Activated naive CD4-positive, alpha-beta T cell treated with anti-CD3 and anti-CD28 coated beads, Interleukin-2, amount 50 U/mL, for 72 hours (primary cell): Measurements from ENCODE around the gene NDST4. TPM values are rescaled to one million over a fixed set of nuclear protein-coding genes. Genes with fewer than 3 reads are reported as not detected.

Experiments used
- ATAC-seq, 2 donors: fragments of 150-1000 bp; cut with Tn5 transposase; 2 replicates each; pipeline ENCODE4 v1.10.0; 2021; ENCODE audit warnings: mild to moderate bottlenecking in 2 of 2, moderate library complexity in 2 of 2
- DNase-seq, 2 donors: peaks; one replicate each; pipeline ENCODE4 v3.0.0; 2021 to 2022; ENCODE audit warnings: low spot score in 2 of 2
- H3K27ac Mint-ChIP-seq, 2 donors: one replicate each; pipeline ENCODE4 v1.8.0; 2022; ENCODE audit warnings: mild to moderate bottlenecking in 2 of 2, mixed read lengths in 2 of 2
- H3K36me3 Mint-ChIP-seq, 2 donors: one replicate each; pipeline ENCODE4 v1.8.0; 2022; ENCODE audit warnings: mixed read lengths in 2 of 2
- H3K9me3 Mint-ChIP-seq, 2 donors: one replicate each; pipeline ENCODE4 v1.8.0; 2022; ENCODE audit warnings: mixed read lengths in 2 of 2
- total RNA-seq, 2 donors: library from RNA; stranded (reverse); gene quantifications; one replicate each; pipeline ENCODE4 v1.2.3, GENCODE V29; 2022

The NDST4 gene
- total RNA-seq, 2 donors from 2014 or later, result not detected

- H3K36me3 Mint-ChIP-seq, result no peaks in the 10 kb centered on the region
- DNase-seq, result no peak
- H3K27ac Mint-ChIP-seq, result no peak overlapping the region
- ATAC-seq, result no peak
- H3K9me3 Mint-ChIP-seq, result peaks cover 4 to 8% of the 10 kb centered on the region in 2 donors
Observed at GRCh38 chr4:114782415-114783214, 330.8 kb downstream of the NDST4 start.

GRCh38 chr4:114780205-114780604, 333.2 kb downstream of the NDST4 start:
- H3K9me3 Mint-ChIP-seq, result peaks cover 4 to 6% of the 10 kb centered on the region in 2 donors
- H3K36me3 Mint-ChIP-seq, result no peaks in the 10 kb centered on the region
- no peak for ATAC-seq
- H3K27ac Mint-ChIP-seq, result no peak overlapping the region
- no peak for DNase-seq
